Hematopoietic multipotent progenitor cell treated with erythropoietin and hydrocortisone succinate and interleukin-3 and kit ligand, for 17 days (in vitro differentiated cells): ENCODE results near the gene KATNIP.
"Not testable (repeated sequence)": the region's sequence is repeated elsewhere in the genome, so short reads cannot be mapped to it uniquely, and the experiment has no call there.

Experiments used
- DNase-seq: peaks from one replicate; pipeline ENCODE4 v3.0.0-alpha.2; 2015; ENCODE audit warnings: low spot score

Gene KATNIP

DNA sequence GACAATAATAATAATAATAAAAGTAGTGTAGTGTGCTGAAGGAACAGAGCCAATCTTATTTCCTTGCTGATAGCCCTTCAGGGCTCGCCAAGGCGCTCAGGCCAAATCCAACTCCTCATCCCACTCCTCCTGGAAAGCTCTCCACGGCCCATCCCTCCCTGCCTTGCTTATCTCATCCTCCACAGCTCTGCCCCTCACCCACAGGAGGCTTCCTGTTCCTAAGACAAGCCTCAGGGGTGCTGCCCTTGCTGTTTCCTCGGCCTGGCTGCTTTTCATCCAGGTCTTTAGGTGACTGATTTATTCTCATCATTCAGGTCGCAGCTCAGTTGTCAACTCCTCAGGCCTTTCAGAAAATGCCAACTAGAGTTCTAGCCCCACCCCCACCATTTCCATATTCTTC, 11.4 kb upstream of the KATNIP start:
- DNase-seq, result no peak

DNA sequence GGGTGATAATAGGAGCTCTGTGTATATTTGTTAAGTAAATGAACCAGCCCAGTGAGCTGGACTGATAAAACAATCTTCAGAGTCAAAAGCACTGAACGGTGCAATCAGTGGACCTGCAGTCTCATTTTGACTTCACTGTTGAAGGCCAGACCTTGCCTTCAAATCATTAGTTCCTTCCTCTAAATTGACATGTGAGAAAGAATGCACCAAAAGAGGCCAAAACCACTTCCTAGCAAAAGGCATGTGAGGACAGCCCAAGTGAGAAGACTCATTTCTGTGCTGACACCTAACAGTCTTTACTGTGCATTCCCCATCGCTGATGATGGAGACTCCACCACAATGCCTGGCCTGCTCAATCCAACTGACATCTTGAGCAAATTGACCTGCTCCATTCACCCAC, 10.8 kb upstream of the KATNIP start:
- DNase-seq, result no peak

DNA sequence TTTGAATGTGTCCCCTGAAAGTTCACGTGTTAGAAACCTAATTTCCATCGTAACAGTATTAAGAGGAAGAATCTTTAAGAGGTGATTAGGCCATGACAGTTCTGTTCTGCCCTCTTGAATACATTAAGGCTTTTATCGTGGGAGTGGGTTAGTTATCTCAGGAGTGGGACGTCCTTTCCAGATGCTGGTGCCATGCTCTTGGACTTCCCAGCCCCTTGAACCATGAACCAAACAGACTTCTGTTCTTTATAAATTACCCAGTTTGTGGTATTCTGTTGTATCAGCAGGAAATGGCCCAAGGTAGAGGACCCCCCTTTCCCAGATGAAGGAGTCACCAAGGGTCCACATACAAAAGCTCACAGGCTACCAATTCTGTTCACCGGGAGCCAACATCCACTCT, 10.3 kb upstream of the KATNIP start:
- DNase-seq, result no peak

DNA sequence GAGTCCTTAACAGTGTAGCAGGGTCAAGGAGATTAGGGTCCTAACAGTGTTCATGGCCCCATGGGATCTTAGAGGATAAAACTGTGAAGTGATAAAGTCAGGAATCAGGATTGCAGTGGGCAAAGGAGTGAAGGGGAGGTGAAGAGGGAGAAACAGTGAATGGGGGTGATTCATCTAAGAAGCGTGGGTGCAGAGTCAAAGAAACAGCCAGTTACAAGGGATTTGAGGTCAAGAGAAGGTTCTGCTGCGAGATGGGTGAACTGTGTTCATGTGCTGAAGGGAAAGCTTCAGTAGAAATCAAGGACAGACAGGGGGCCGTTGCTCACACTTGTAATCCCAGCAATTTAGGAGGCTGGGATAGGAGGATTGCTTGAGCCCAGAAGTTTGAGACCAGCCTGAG, 6.1 kb upstream of the KATNIP start:
- no peak for DNase-seq

DNA sequence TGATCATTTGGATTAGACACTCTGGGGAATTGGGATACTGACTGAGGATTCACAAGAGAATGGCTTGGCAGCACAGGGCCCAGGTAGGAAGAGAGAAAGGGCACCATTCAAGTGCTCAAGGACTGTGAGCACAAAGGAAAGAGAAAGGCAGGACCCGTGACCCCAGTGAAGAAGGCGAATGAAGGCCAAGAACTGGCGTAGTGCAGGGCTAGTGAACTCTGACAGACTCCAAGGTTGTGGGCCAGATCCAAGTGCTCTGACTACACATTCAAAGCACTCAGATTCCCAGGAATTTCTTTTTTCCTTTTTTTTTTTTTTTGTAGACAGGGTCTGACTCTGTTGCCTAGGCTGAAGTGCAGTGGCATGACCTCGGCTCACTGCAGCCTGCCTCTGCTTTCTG, 5.3 kb upstream of the KATNIP start:
- DNase-seq, result no peak

DNA sequence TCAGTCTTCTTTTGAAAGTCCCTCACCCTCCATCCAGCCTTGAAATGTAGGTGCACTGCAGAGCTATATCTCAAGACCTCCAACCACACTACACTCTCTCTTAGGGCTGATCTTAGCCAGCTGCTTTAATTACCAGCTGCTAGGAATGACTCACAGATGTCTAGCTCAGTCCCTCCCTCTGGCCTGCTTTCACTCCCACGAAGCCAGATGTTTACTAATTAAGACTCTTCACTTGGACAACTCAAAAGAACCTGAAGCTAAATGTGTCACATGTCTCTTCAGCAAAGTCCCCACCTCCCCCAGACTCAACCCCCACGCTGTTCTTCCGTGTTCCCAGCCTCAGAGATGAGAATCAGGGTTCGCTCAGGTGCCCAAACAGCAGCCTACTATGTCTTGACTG, 2.8 kb upstream of the KATNIP start:
- DNase-seq, result no peak

DNA sequence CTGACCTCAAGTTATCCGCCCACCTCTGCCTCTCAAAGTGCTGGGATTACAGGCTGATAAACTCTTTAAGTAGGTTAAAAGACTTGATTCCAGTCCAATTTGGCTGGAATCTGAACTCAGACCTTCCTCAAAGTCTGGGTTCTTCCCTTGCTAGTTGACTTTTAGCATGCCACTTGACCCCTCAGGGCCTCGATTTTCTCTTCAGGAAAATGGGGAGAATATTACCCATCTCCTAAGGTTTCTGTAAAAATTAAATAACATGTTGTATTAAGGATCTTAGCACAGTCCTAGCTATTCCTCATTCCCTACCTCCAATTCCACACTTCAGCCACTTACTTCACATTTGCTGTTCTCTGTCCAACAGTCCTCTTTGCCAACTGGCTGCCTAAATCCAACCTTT, 2.1 kb upstream of the KATNIP start:
- no peak for DNase-seq

DNA sequence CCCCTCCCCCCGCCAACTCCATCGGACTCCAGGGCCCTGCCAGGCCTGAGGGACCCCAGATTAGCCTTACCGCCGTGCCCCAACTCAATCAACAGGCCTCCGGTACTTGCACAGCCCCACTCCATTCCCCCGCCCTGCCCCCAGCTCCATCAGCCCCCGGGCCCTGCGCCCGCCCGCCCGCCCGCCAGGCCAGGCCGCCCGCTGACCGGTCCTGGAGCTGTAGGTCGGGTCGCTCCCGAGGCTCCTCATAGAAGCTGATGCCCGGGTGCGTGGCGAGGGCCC, 539 bp upstream of the KATNIP start:
- DNase-seq, result no peak

DNA sequence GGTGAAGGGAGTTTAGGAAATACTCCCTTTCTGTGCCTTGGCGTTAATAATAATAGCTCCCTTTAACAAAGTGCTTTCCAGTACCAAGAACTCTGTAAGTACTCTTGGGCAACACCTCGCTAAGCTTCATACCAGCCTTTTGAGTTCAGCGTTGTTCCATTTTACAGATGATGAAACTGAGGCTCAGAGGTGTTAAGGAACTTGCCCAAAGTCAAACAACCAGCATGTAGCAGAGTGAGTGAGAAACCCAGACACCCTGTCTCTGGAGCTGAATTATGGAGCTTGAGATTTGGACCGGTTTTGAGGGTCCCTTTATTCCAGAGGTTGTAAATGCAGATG, 607 bp downstream of the KATNIP start:
- no peak for DNase-seq

DNA sequence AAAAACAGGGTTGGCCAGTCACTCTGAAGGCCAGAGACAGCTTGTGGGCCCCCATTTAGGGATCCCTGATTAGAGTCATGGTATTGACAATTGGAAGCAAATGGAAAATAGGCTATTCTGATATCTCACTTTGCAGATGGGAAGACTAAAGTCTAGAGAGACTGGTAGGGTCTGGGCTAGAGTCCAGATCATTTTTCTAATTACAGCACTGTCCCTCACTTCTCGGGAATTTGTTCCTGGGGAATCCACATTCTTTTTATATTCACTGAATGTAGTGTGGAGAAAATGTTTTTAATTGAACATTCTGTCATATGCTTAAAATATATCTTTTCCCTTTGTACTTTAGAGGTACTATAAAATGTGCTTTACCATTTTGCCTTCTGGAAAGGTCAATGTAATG, 1.1 kb downstream of the KATNIP start:
- no peak for DNase-seq

DNA sequence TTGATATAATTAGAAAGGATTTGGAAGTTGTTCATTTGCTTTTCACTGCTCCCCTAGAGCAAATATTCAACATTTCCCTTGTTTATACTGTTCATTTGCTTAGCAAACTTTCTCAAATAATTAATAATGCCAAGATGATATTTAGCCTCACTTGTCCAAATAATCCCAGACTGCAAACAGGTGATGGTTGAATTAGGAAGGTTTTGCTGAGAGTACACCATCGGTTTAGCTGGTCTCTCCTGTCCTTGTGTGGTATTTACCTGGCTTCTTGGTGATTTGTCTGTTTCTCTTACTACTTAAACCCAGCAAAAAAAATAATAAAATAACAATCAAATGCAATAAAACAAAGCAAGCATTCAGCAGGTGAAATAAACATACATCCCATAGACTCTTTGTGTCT, 6.5 kb downstream of the KATNIP start:
- DNase-seq, result no peak

DNA sequence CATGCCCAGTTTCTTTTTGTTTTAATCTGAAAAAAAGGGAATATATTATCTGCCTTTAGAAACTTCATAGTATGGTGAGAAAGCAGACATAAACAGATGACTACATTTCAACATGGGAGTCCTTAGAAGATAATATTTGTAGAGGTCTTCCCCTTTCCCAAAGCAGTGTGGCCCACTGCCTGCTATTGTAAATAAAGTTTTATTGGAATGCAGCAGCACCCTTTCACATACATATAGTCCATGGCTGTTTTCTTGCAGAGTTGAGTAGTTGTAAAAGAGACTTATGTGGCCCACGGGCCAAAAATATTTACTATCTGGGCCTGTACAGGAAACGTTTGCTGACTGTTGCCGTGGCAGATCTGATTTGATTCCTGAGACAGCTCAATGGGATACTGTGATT, 8.5 kb downstream of the KATNIP start:
- no peak for DNase-seq

DNA sequence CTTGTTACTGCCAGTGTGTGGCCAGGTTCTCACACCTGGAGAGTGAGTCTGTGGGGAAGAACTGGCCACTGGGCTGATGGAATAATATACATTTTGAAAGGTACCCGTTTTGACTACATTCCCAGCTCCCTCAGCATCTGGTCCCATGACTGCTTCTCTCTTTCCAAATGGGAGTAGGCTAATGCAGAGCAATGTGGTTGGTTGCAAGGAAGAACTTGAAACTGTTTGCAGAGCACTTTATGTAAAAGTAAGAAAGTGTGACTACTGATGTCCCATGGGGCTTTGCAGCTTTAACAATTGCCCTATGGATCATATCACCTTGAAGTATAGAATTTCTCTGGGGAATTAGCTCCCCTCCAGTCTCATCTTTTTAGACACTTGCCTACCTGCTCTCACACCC, 9.0 kb downstream of the KATNIP start:
- DNase-seq, result no peak

DNA sequence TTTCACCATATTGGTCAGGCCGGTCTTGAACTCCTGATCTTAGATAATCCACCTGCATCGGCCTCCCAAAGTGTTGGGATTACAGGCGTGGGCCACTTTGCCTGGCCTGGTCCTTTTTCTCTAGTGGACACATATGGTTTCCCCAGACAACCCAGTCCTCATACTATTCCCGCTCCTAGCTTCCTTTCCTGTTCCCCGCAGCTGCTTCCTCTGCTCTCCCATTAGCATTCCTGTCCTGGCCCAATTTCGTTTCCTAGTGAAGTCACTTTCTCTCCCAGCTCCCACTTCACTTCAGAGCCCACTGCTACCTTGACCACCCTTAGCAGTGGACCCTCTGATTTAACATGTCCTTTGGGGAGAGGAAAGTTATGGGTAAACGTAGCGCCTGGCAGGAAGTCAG, 11.3 kb downstream of the KATNIP start:
- DNase-seq, result no peak

DNA sequence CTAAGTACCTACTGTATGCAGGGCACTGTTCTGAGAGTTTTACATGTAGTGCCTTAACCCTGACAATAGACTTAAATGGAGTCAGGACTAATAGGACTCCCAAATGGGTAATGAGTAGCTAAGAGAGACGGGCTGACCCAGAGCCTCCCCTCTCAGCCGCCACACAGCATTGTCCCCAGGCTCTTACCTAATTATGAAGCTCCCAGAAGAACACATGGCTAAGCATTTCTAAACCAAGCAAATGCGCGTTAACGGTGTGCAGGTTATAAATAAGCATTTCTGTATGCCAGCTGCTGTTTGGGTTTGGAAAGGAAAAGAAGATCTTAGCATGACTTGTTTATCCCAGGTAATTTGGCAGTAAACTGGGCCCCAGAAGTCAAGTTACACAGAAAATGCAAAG, 14.3 kb downstream of the KATNIP start:
- DNase-seq, result no peak

DNA sequence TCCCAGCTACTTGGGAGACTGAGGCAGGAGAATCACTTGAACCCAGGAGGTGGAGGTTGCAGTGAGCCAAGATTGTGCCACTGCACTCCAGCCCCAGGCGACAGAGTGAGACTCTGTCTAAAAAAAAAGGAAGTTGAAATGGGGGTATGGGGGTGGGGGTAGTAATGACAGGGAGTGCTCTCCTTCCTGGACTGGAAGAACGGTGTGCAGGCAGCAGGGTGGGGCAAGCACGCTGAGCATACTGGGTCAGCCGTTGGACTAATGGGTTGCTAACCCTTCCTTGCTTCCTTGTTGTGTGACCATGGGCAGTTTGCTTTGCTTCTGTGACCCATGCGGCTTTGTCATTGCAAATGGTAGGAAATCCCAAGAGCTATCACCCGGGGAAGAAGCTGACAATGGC, 16.5 kb downstream of the KATNIP start:
- DNase-seq, result no peak

DNA sequence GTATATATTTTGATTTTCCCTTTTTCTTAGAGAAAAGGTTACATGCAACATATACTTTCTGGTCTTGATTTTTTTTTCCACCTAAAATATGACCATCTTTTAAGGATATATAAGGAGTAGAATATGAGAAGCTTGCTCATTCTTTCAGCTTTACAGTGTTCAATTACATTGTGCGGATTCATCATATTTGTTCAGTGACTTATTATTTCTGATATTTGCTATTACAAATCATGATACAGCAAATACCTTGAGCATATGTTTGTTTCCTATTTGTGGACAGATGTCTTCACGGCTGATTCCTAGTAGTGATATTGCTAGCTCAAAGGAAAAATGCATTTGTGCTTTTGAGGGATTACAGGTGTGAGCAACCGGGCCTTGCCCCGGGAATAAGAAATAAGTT, 18.1 kb downstream of the KATNIP start:
- no peak for DNase-seq

DNA sequence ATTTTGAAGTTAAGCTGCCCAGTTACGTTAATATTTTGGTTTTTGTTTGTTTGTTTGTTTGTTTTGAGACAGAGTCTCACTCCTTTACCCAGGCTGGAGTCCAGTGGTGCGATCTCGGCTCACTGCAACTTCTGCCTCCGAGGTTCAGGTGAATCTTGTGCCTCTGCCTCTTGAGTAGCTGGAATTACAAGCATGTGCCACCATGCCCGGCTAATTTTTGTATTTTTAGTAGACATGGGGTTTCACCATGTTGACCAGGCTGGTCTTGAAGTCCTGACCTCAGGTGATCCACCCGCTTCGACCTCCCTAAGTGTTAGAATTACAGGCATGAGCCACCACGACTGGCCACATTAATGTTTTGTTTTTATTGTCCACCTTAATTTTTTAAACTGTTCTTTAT, 21.0 kb downstream of the KATNIP start:
- DNase-seq, result not testable (repeated sequence)

DNA sequence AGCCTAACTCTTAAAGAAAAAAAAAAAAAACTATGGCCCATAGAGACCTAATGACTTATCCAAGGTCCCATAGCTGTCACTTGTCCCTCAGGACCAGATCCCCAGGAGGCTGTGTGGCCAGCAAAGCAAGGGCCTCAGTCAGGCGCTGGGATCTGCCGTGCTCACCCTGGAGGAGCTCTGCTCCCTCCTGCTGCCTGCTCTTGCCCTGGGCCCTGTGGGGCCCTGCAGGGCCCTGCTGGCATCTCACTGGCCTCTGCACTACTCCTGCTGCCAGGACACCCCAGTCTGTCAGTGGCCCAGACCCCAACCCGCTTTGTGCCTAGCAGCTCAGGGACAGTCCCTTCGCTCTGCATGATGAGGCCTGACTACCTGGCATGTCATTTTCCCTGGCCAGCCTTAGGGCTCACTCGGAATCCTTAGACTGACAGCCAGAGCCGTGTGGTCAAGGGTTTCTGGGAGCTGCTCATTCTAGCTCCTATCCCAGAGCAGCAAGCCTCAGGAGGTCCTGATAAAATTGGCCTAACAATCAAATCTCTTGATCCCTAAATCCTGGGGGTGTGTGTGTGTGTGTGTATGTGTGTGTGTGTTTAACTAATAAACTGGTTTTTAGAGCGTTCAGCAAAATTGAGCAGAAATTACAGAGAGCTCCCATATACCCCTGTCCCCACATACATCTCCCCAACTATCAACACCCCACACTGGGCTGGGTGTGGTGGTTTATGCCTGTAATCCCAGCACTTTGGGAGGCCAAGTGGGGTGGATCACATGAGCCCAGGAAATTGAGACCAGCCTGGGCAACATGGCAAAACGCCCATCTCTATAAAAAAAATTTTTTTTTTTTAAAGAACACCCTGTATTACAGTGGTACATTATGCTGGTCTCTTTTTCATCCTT, 21.7 kb downstream of the KATNIP start:
- DNase-seq, result no peak

DNA sequence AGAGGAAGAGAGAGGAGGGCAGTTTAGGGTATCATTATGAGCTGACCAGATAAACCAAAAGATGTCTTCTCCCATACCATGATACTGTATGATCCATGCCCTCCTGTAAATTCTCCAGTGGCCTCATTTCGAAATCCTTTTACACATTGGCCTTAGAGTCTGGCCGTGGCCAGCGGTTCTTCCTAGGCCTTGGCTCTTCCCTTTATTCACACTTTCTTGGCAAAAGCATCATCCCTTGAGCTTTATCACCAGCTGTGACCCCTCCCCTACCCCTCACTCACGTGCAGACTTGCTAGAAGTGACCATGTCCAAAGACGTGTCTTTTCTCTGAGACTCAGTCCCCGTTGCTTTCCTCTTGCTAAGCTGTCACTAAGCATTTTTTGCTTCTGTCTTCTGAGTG, 22.8 kb downstream of the KATNIP start:
- no peak for DNase-seq

DNA sequence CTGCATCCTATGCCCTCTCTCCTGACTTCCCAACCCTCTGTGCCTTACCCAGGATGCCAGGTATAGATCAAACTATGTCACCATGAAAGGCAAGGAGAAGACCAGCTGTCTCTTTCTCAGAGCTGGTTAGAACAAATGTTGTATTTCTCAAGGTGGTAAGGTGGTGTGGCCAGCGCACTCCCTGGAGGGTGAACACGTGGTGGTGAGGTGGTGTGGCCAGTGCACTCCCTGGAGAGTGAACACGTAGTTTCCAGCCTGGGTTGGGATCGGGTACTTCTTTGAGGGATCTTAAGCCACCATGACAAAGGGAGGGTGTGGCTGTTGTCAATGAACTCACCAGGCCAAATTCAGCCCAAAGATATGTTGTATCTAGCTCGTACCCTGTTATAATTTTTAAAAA, 26.8 kb downstream of the KATNIP start:
- DNase-seq, result no peak

DNA sequence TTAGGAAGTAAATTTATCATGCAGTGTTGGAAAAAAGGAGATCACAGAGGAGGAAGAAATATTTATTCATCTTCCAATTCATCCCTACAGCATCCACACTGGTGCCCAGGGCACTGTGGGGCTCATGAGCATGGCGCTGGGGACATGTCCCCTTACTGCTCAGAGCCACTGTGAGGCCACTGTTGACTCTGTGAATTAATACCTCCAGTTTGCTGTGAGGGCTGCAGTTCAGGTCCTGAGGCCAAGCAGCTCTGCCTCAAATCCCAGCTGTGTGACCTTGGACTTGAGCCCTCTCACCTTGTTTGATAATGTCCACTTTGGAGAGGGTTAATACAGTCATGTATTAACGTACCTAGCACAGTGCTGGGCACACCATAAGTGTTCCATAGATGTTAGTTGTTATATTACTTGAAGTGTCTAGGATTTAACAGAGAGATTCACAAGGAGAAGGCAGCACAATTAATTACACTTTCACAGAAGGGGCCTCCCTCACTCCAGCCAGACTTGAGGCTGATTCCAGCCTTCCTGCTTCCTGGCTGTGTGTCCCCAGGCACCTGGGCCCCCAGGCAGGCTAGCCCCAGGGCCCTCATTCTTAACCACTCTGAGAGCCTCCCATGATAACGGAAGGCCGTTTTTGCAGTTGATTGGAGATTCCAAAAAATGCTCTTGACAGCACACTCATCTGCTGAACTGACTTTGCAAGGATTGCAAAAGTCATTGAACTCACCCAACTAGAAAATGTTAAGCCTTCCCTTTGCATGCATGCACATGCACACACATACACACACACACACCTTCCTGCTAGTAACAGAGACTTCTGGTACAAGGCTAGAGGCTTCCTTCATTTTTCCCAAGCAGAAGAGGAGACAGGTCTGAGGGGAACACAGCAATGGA, 29.4 kb downstream of the KATNIP start:
- no peak for DNase-seq

DNA sequence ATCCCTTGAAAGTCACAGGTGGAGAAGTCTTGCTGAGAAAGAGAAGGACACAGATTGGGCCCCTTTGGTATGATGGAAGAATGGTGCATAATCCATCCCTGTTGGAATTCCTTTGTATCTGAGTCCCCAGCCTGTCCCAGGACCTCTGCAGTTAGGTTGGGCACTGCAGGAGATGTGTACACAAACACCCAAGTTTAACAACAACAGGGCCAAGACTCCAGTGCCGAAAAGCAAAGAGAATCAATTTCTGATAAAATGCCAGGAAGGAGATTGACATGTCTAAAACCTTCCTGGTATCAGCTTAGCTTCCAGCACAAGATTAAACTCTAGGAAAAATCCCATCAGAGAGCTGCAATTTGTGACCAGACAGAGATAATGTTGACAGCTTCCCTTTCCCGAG, 32.9 kb downstream of the KATNIP start:
- no peak for DNase-seq

DNA sequence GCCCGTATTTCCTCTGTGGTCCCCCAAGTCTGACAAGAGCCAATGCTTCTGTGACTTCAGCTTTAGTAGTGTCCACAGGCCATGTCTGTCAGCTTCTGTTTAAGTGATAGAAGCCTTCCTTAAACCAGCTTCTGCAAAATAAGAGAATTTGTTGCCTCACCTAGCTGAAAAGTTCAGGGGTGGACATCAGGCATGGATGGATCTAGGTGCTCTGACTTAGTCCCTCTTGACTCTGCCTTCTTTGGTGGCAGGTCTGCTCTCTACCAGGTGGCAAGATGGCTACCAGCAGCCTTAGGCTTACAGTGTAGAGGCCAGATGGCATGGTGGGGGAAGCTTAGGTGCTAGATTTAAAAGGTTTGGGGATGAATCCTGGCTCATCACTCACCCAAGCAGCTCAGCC, 33.7 kb downstream of the KATNIP start:
- no peak for DNase-seq
